Measurements from ENCODE around the gene STK39. TPM values are rescaled to one million over a fixed set of nuclear protein-coding genes. Genes with fewer than 3 reads are reported as not detected.

The STK39 gene
- total RNA-seq, 4 donors from 2014 or later, result 13.8 to 28.2 (median 18.3) TPM

- Histone ChIP-seq H3K27me3 (no peaks in the 10 kb centered on the region), H3K4me1 (peaks cover 8% of the 10 kb centered on the region), H3K4me3 (no peak overlapping the region), H3K9me3 (no peaks in the 10 kb centered on the region), H3K27ac (no peak overlapping the region), H3K36me3 (no peaks in the 10 kb centered on the region)
- 62% methylated on average over 6 of the region's 6 CpGs for WGBS
- DNase-seq (ENCODE audit: low spot score in 2 of 2), result no peak
- no peak for TF ChIP-seq POLR2A (IDR thresholded peaks at IDR 0.05)
- TF ChIP-seq EP300 (IDR thresholded peaks at IDR 0.05), result no peak
- TF ChIP-seq POLR2AphosphoS5 (IDR thresholded peaks at IDR 0.05), result no peak
- TF ChIP-seq, protein P1, sequence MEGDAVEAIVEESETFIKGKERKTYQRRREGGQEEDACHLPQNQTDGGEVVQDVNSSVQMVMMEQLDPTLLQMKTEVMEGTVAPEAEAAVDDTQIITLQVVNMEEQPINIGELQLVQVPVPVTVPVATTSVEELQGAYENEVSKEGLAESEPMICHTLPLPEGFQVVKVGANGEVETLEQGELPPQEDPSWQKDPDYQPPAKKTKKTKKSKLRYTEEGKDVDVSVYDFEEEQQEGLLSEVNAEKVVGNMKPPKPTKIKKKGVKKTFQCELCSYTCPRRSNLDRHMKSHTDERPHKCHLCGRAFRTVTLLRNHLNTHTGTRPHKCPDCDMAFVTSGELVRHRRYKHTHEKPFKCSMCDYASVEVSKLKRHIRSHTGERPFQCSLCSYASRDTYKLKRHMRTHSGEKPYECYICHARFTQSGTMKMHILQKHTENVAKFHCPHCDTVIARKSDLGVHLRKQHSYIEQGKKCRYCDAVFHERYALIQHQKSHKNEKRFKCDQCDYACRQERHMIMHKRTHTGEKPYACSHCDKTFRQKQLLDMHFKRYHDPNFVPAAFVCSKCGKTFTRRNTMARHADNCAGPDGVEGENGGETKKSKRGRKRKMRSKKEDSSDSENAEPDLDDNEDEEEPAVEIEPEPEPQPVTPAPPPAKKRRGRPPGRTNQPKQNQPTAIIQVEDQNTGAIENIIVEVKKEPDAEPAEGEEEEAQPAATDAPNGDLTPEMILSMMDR (IDR thresholded peaks at IDR 0.05), result no peak
Measured at GRCh38 chr2:168200930-168201583, 46.3 kb downstream of the STK39 start.

- Histone ChIP-seq H3K4me1 (peaks cover 8% of the 10 kb centered on the region), H3K36me3 (no peaks in the 10 kb centered on the region), H3K27me3 (no peaks in the 10 kb centered on the region), H3K27ac (no peak overlapping the region), H3K4me3 (no peak overlapping the region), H3K9me3 (no peaks in the 10 kb centered on the region)
- no peak for TF ChIP-seq POLR2A (IDR thresholded peaks at IDR 0.05)
- TF ChIP-seq POLR2AphosphoS5 (IDR thresholded peaks at IDR 0.05), result no peak
- TF ChIP-seq EP300 (IDR thresholded peaks at IDR 0.05), result no peak
- TF ChIP-seq, protein P1 (IDR thresholded peaks at IDR 0.05), result no peak
- WGBS, result 75% methylated on average over 7 of the region's 7 CpGs
- no peak for DNase-seq (ENCODE audit: low spot score in 2 of 2)
Measured at GRCh38 chr2:168198476-168199207, 48.8 kb downstream of the STK39 start.

GRCh38 chr2:168196764-168197180, 50.6 kb downstream of the STK39 start:
- Histone ChIP-seq H3K9me3 (no peaks in the 10 kb centered on the region), H3K27me3 (no peaks in the 10 kb centered on the region), H3K36me3 (no peaks in the 10 kb centered on the region), H3K4me3 (no peak overlapping the region), H3K4me1 (peaks cover 25% of the 10 kb centered on the region), H3K27ac (no peak overlapping the region)
- WGBS, result 90% methylated on average over 4 of the region's 4 CpGs
- no peak for TF ChIP-seq EP300 (IDR thresholded peaks at IDR 0.05)
- no peak for TF ChIP-seq POLR2AphosphoS5 (IDR thresholded peaks at IDR 0.05)
- TF ChIP-seq, protein P1 (IDR thresholded peaks at IDR 0.05), result no peak
- no peak for TF ChIP-seq POLR2A (IDR thresholded peaks at IDR 0.05)
- DNase-seq (ENCODE audit: low spot score in 2 of 2), result no peak

DNA sequence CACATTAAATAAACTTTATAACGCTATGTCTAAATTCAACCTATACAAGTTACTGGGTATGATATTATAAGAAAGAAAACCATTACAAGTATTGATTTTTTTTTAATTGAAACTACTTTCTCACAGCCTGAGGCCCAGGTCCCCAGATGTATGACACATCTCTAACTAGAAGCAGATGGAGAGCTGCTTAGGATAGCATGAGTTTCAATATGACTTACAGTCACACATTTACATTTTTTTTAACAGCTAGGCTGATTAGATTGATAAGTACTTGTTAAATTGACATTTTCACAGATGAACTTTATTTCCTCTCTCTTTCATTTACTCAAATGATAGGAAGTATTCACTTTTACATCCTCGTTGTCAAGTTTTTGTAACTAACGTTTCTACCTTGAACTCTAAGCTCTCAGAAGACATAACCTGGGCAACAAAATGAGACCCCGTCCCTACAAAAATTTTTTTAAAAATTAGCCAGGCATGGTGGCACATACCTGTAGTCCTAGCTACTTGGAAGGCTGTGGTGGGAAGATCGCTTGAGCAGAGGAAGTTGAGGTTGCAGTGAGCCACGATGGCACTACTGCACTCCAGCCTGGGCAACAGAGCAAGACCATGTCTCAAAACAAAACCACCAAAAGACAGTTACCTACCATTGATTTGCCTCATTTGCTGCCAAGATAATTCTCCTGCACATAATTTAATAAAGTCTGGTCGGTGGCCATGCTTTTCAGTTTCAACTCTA, 52.4 kb downstream of the STK39 start:
- no peak overlapping the region for H3K4me3 ChIP-seq
- peaks cover 30% of the 10 kb centered on the region for H3K4me1 ChIP-seq
- H3K36me3 ChIP-seq, result no peaks in the 10 kb centered on the region
- DNase-seq (ENCODE audit: low spot score in 2 of 2), result no peak
- no peak overlapping the region for H3K27ac ChIP-seq
- H3K27me3 ChIP-seq, result no peaks in the 10 kb centered on the region
- no peaks in the 10 kb centered on the region for H3K9me3 ChIP-seq
- no peak for TF ChIP-seq POLR2A (IDR thresholded peaks at IDR 0.05)
- TF ChIP-seq POLR2AphosphoS5 (IDR thresholded peaks at IDR 0.05), result no peak
- no peak for TF ChIP-seq EP300 (IDR thresholded peaks at IDR 0.05)
- 84% methylated on average over 7 of the region's 7 CpGs for WGBS

- Histone ChIP-seq H3K9me3 (no peaks in the 10 kb centered on the region), H3K27me3 (no peaks in the 10 kb centered on the region), H3K36me3 (no peaks in the 10 kb centered on the region), H3K4me3 (no peak overlapping the region), H3K4me1 (peaks cover 30% of the 10 kb centered on the region), H3K27ac (peak overlapping the region; percentile 14)
- DNase-seq (ENCODE audit: low spot score in 2 of 2), result no peak
- TF ChIP-seq POLR2AphosphoS5 (IDR thresholded peaks at IDR 0.05) (no peak), POLR2A (IDR thresholded peaks at IDR 0.05) (no peak), EP300 (IDR thresholded peaks at IDR 0.05) (no peak)
- TF ChIP-seq, protein P1 (IDR thresholded peaks at IDR 0.05), result no peak
- 51% methylated on average over 3 of the region's 3 CpGs for WGBS
Measured at GRCh38 chr2:168192839-168193616, 54.4 kb downstream of the STK39 start.
